Germinal center (tissue), 1 donor: ENCODE data around the gene MAGI1.
A peak's percentile ranks its signal among the peaks of the same experiment; 100 is the strongest.
"Not testable (repeated sequence)": the region's sequence is repeated elsewhere in the genome, so short reads cannot be mapped to it uniquely, and the experiment has no call there.

Experiments
- DNase-seq: peaks from one replicate; pipeline ENCODE4 v3.0.0; 2012; ENCODE audit warnings: mixed read lengths, low spot score

Gene MAGI1

DNA sequence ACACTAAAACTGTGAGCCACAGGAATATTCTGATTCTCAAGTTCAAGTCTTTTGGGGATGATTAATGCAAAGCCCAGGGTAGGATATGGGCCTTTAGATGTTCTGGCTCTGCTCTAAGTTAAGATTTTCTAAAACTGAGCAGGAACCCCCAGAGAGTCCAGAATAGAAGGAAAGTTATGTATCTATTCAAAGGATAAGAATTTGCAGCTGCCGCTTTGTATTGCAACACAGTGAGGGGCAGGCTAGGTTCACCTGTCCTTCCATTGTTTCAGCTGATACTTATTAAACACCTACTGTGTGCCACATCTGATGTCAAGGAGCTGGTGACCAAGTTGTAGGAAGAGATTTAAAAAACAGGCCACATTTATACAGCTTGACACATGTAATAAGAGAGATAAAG, 290.4 kb downstream of the MAGI1 start:
- DNase-seq, result no peak

DNA sequence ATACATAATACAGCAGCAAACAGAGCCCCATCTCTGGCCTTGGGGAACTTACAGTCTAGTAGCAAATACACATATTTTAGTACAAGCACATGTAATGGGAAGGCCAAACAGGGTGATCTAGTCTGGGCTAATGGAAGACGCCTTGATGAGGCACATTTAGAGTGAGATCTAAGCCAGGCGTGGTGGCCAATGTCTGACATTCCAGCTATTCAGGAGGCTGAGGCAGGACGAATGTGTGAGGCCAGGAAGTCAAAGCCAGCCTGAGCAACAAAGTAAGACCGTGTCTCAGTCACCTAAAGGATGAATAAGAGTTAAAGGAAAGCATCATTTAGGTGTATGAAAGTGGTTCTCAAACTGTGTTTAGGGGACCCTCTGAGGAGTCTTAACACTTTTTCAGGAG, 291.9 kb downstream of the MAGI1 start:
- DNase-seq, result no peak

GRCh38 chr3:65745306-65745705, 293.4 kb downstream of the MAGI1 start:
- no peak for DNase-seq

- DNase-seq, result no peak
Measured at GRCh38 chr3:65742914-65743313, 295.8 kb downstream of the MAGI1 start.

DNA sequence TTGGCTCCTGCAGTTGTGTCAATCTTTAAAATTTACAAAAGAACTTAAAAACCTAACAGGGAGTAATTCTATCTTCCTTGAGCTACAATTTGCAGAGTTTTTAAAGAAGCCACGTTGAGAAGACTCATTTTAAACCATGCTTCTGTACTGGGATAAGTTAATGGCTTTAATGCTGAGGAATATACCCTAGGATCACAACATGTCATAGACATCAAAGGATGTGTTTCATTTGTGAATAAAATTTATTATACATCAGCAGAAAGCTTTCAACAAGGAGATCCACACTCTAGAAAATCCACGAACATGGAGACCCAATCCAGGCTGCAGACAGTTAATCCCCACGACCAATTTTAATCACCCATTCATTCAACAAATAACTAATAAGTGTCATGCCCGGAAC, 297.2 kb downstream of the MAGI1 start:
- DNase-seq, result no peak

DNA sequence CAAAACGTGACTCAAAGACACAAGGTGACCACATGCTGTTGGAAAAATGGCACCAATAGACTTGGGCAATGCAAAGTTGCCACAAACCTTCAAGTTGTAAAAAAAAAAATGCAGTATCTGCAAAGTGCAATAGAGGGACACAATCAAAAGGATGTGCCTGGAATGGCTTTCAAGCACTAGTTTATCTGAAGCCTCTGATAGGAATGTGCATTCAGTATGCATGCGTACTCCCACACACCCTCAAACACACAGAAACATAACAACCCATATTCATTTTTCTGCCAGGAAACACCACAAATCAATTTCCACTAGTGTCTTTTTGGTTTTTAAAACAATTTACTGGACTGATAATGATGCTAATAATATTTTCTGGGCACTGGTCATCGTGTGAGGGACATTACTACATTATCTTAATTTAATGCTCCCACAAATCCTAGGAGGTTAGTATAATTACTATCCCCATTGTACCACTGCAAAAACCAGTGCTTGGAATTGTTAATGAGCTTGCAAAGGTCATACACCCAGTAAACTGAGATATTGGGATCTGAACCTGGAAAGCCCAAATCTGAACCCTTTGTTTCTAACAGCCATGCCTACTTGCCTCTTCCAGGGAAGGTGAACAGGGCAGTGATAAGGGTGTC, 298.7 kb downstream of the MAGI1 start:
- no peak for DNase-seq

DNA sequence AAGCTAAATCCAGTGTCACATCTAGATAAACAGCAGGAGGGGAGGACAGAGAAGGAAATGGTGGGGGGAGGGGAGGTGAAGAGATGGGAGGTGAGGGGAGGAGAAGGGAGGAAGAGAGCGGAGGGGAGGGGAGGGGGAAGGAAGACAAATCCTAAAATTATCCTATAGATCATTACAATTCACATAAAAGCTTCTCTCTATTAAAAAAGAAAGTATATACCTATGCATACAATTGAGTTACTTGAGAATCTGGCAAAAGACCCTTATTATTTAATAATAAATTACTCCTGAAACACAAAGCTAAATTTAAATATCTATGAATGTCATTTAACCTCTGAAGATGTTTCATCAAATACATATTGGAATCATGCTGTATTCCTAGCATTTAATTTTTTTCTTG, 303.9 kb downstream of the MAGI1 start:
- no peak for DNase-seq

DNA sequence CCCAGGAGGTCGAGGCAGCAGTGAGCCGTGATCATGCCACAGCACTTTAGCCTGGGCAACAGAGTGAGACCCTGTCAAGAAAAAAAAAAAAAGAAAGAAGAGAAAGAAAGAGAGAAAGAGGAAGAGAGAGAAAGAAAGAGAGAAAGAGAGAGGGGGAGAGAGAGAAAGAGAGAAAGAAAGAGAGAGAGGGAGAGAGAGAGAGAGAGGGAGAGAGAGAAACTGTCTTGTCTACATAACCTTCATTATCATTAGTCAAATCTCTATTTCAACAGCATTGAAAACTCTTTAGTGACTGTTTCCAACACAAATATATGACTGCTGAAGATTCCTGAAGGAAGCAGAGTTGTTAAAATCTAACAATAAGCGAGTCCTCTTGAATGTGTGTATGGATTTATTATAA, 304.3 kb downstream of the MAGI1 start:
- no peak for DNase-seq

GRCh38 chr3:65733459-65733858, 305.3 kb downstream of the MAGI1 start:
- DNase-seq, result no peak

GRCh38 chr3:65732051-65732935, 306.4 kb downstream of the MAGI1 start:
- DNase-seq, result peak; percentile 29

DNA sequence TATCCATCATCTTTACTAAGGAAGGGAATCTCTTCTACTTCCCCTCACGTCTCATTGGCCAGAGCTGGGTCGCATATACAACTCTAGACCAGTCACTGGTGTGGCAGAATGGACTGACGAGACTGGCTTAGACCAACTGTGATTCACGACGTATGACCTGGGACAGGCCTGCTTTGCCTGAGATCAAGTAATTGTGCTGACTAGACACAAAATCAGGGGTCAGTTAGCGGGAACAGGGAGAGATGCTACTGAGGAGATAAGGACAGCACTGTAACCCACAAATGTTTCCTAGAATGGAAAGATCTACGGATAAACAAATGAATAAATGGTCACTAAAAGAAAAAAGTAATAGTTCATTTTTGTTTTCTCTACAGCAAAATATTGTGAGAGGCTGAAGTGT, 308.3 kb downstream of the MAGI1 start:
- DNase-seq, result no peak

DNA sequence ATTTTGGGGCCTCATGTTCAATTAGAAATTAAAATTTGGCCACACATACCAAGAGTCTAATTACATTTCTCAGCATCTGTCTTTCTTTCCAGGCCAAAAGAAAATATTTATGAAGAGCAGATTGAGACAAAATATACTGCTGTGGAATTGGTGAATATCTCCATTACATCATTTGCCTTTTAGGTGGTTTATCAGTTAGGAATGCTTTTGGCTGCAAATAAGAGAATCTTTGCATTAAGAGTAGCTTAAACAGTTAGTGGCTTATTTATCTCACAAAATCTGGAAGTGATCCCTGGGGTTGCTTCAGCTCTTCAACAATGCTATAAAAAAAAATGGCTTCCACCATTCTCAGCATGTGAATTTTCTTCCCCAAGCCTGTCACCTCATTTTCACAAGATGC, 308.7 kb downstream of the MAGI1 start:
- no peak for DNase-seq

DNA sequence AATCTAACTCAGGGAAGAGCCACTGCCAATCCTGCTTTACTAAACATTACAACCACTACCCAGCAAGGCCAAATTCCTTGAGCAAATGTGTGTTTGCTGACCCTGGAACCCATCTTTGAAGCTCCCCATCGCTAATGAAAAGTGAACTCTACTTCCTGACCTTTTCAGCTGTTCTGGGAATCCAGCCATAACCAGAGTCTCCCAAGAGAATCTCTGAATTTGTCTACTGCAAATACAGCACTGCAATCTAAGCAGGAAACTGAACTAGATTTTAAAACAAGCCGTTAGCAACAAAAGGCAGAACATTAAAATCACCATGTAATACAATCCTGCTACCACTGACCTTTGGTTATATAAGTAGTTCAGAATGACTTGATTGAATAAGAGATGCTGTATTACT, 309.2 kb downstream of the MAGI1 start:
- no peak for DNase-seq

- DNase-seq, result no peak
Measured at GRCh38 chr3:65728138-65728537, 310.6 kb downstream of the MAGI1 start.

DNA sequence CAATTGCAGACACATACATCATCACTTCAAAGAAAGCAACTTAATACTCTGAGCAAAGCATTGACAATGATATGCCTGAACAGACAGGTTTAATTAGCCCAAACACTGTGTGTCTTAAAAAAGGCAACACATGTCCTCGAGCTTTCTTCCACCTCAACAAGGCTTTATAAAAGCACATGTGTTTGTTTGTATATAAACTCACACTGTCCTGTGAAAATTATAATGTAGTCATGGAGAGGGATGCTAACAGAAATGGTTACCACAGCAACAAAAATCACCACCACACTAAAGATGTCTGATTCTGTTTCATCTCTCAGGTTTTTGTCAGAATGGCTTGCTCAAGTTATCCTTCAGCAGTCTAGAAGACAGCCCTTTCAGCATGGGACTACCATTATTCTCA, 314.7 kb downstream of the MAGI1 start:
- DNase-seq, result no peak

- no peak for DNase-seq
Measured at GRCh38 chr3:65723011-65723410, 315.7 kb downstream of the MAGI1 start.

GRCh38 chr3:65720989-65721737, 317.6 kb downstream of the MAGI1 start:
- no peak for DNase-seq

DNA sequence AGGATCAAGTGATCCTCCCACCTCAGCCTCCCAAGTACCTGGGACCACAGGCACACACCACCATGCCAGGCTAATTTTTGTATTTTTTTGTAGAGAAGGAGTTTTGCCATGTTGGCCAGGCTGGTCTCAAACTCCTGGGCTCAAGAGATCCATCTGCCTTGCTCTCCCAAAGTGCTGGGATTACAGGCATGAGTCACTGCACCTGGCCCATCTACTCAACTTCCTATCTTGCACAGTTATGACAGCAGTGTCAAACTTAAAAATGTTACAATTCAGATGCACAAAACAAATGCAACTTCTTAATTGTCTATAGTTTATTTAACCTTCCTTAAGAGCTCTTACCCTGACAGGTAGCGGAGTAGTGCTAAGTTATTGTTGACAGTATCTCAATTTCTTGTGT, 319.1 kb downstream of the MAGI1 start:
- not testable (repeated sequence) for DNase-seq

- DNase-seq, result no peak
Measured at GRCh38 chr3:65717676-65718346, 320.9 kb downstream of the MAGI1 start.

- DNase-seq, result no peak
Measured at GRCh38 chr3:65716071-65716751, 322.5 kb downstream of the MAGI1 start.

- DNase-seq, result no peak
Measured at GRCh38 chr3:65714134-65714533, 324.6 kb downstream of the MAGI1 start.

DNA sequence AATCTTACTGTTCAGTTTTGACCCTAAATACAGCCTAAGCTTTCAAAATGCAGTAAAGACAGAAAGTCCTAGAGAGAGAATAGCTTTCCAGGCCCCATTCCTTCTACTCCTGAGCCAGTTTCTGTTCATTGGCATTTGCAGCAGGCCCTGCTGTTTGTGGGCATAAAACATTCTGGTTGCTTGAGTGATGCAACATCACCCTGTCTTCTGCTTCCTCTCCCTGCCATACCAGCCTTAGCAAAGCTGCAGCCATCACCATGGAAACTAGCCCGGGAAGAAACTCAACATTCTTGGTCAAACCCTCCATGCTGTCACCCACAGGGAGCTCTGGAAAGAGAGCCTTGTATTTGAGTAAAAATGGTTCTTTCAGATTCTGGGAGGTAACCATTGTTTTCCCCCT, 325.7 kb downstream of the MAGI1 start:
- DNase-seq, result no peak
